Activated T-helper 1 cell treated with Interleukin-2 at 50 U/mL for 16 hours (primary cell): Measurements from ENCODE around the gene PSMG2.

Experiments used
- DNase-seq: peaks from one replicate; pipeline ENCODE4 v3.0.0-alpha.2; 2020; ENCODE audit warnings: low read depth

Gene PSMG2

GRCh38 chr18:12765586-12765985 is 62.7 kb downstream of the PSMG2 start:
- no peak for DNase-seq

GRCh38 chr18:12766986-12767433 is 64.2 kb downstream of the PSMG2 start:
- no peak for DNase-seq

- DNase-seq, result no peak
These were observed 64.8 kb downstream of the PSMG2 start for GRCh38 chr18:12767580-12768155.

GRCh38 chr18:12768625-12769024 is 65.8 kb downstream of the PSMG2 start:
- DNase-seq, result no peak

GRCh38 chr18:12769136-12769535 is 66.3 kb downstream of the PSMG2 start:
- DNase-seq, result no peak

DNA sequence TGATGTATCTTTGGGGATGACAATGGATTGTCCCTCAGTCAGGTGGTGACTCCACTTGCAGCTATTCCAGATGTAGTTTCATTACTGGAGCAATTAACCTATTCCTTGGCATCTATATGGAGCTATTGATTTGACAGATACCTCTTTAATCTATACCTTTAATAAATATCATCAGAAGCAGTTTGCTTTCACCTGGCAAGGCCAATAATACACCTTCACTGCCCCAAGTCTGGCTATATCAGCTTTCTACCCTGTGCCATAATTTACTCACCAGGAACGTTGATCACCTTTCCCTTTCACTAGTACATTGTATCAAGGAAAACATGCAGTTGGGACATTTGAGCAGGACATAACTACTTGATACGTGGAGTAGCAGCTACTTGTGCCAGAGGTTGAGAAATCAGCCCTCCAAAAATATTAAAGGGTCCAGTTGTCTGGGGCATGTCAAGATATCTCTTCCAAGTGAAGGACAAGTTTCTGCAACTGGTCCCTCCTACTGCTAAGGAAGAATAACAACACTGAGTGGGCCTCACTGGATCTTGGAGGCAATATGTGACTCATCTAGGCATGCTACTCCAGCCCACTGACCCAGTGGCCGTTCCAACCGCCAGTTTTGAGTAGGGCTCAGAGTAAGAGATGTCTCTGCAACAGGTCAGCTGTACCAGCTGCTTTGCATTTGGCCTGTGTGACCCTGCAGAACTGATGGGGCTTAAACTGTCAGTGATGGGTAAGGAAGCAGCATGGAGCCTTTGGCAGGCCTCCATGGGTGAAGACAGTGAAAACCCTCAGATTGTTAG is 67.0 kb downstream of the PSMG2 start:
- no peak for DNase-seq

DNA sequence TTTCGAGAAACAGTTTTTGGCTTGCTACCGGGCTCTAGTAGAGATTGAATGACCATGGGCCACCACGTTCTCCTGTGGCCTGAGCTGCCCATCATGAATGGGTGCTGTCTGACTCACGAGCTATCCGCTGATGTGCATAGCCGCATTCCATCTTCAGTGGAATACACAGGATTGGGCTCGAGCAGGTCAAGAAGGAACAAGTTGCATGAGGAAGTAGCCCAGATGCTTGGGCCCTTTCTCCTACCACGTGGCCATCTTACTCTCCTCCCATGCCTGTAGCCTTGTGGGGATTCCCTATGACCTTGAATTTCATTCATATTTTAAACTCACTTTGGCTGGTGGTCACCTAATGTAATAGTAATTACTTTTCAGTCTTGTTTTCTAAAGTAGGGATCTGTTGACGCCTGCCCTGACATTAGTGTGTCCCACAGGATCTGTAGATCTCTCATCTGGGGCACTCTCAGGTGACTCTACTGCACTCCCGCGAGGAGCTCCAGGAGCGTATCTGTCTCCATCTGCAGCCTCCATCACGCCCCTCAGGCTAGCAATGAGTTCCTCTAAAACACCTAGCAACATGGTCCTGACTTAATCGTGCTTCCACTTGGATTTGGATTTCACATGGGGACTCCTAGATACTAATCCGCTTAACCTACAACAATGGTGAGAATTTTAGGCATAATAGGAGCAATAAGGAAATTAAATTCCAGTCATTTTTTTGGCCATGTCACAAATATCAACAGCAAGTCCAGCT is 67.8 kb downstream of the PSMG2 start:
- DNase-seq, result no peak

DNA sequence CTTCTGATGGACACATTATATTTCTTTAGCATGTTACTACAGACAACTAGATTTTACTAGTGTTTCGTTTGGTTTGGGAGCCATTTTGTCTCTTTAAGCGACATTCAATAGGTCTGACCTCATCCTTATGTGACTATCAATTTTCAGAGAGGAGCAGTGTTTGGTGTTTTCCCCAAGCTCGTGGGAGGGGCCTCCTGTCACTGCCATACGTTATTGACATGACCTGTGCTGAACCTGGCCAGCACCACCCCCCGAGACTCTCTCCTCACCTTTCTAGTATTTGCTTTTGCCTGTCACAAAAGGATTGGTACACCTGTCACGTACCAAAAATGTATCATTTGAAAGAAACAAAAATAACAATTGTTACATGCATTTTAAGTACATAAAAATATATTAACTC is 69.3 kb downstream of the PSMG2 start:
- no peak for DNase-seq

DNA sequence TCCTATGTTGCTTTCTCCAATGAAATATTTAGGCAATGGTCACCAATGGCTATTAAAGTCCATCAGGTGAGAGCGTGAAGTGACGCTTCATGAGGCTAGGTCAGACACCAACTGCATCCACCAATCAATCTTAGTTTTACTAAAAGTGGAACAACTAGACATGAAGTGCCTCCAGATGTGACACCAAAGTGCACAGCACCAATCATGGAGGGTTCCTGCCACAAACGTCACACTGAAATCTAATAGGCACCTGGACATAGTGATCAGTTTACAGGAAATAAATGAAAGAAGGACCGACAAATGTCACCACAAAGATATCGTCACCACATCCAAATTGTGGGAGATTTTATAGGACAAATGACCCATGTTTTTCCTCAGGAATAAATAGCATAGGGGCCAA is 70.5 kb downstream of the PSMG2 start:
- no peak for DNase-seq

DNA sequence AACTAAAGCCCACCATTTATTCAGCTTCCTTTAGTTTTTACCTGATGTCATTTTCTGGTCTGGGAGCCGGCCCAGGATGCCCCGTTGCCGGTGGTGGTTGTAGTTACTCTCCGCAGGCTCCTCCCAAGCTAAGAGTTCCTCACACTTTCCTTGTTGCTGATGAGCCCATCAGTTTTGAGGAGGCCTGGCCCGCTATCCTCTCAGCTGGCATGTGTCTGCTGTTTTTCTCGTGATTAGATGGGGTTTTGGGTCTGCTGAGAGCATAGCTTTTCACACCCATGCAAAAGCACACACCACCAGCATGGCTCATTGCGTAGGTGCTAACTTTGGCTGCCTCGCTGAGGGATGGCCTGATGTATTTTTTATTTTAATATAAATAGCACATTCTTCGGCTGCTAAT is 72.1 kb downstream of the PSMG2 start:
- DNase-seq, result no peak
